A673 (cell line): ENCODE data around the gene CDHR2. TPM values are rescaled to one million over a fixed set of nuclear protein-coding genes. Genes with fewer than 3 reads are reported as not detected.
"Not testable (repeated sequence)": the region's sequence is repeated elsewhere in the genome, so short reads cannot be mapped to it uniquely, and the experiment has no call there.

ENCODE experiments used
- BruUV-seq: library from RNA; stranded (reverse); fragments of 400-500 nt; replicated peaks from 2 replicates; lab custom pipeline; 2021; lab: Mats Ljungman, UMichigan
- CTCF ChIA-PET: fragments of 300-600 bp; sonication (Branson Sonifier 250); formaldehyde crosslinking; loops from one replicate; lab custom pipeline; 2022; ENCODE audit warnings: antibody characterized with exemption; lab: Charles Lee
- POLR2A ChIA-PET: fragments of 300-600 bp; sonication (Branson Sonifier 250); formaldehyde crosslinking; loops from one replicate; lab custom pipeline; 2022; ENCODE audit warnings: antibody characterized with exemption; ENCODE audit not compliant: low non-redundant PET; lab: Charles Lee
- DNase-seq: peaks from one replicate; pipeline ENCODE4 v3.0.0-alpha.2; 2015; ENCODE audit warnings: low spot score
- H3K27ac ChIP-seq: fragments of 200-600 bp; sonication (generic); 2 replicates; pipeline ENCODE4 v1.5.1; 2016; ENCODE audit warnings: mixed run types, low read depth, mild to moderate bottlenecking, mixed read lengths, antibody characterized with exemption, low read length; ENCODE audit not compliant: poor library complexity, severe bottlenecking
- H3K27me3 ChIP-seq: fragments of 200-600 bp; sonication (generic); replicated peaks from 2 replicates; pipeline ENCODE4 v1.6.1; 2017; ENCODE audit warnings: mixed run types, low read depth, mild to moderate bottlenecking, mixed read lengths, antibody characterized with exemption, low read length; ENCODE audit not compliant: insufficient read depth, poor library complexity
- H3K36me3 ChIP-seq: fragments of 200-600 bp; sonication (generic); 2 replicates; pipeline ENCODE4 v1.6.1; 2016; ENCODE audit warnings: mixed run types, mild to moderate bottlenecking, mixed read lengths, antibody characterized with exemption, low read length; ENCODE audit not compliant: insufficient read depth, poor library complexity, severe bottlenecking
- H3K4me1 ChIP-seq: fragments of 200-600 bp; sonication (generic); 2 replicates; pipeline ENCODE4 v1.6.1; 2017; ENCODE audit warnings: mixed run types, mild to moderate bottlenecking, mixed read lengths, antibody characterized with exemption, low read length; ENCODE audit not compliant: insufficient read depth, poor library complexity, severe bottlenecking
- H3K4me3 ChIP-seq: fragments of 200-600 bp; sonication (generic); 2 replicates; pipeline ENCODE4 v1.5.1; 2016; ENCODE audit warnings: low read depth, mixed run types, mild to moderate bottlenecking, mixed read lengths, low read length; ENCODE audit not compliant: poor library complexity, severe bottlenecking
- H3K9me3 ChIP-seq: fragments of 200-600 bp; sonication (generic); 2 replicates; pipeline ENCODE4 v1.6.1; 2016; ENCODE audit warnings: mixed run types, low read depth, mild to moderate bottlenecking, mixed read lengths, antibody characterized with exemption, low read length; ENCODE audit not compliant: poor library complexity, severe bottlenecking
- EZH2 ChIP-seq: fragments of 200-600 bp; sonication (generic); IDR thresholded peaks from 2 replicates; pipeline ENCODE4 v1.6.1; 2017; ENCODE audit warnings: borderline replicate concordance, low read depth, mild to moderate bottlenecking, mixed read lengths, antibody characterized with exemption, low read length; ENCODE audit not compliant: poor library complexity, severe bottlenecking
- intact Hi-C: fragments of 100-400 bp; cut with micrococcal nuclease; formaldehyde crosslinking; loops from one replicate; pipeline ENCODE4 v1.10.0; 2022; ENCODE audit not compliant: unreplicated experiment
- total RNA-seq: library from RNA; stranded (reverse); gene quantifications from 2 replicates; pipeline ENCODE4 v1.2.3, GENCODE V29; 2021
- TF ChIP-seq, protein P1 (sequence below): fragments of 300-800, 200-600 bp; sonication (generic); conservative IDR thresholded peaks from 2 replicates; pipeline ENCODE4 v1.5.1; 2017; ENCODE audit warnings: low read depth, mild to moderate bottlenecking, antibody characterized with exemption, low read length, moderate library complexity, mixed read lengths

Gene CDHR2
- total RNA-seq, 1 experiment from 2014 or later, result not detected

GRCh38 chr5:176596069-176596644, 47.0 kb downstream of the CDHR2 start:
- Histone ChIP-seq H3K9me3 (no peaks in the 10 kb centered on the region), H3K4me1 (no peaks in the 10 kb centered on the region), H3K27ac (no peak overlapping the region), H3K36me3 (no peaks in the 10 kb centered on the region), H3K4me3 (no peak overlapping the region), H3K27me3 (no peaks in the 10 kb centered on the region)
- ChIA-PET CTCF (no interaction called here), POLR2A (no interaction called here)
- TF ChIP-seq, protein P1, sequence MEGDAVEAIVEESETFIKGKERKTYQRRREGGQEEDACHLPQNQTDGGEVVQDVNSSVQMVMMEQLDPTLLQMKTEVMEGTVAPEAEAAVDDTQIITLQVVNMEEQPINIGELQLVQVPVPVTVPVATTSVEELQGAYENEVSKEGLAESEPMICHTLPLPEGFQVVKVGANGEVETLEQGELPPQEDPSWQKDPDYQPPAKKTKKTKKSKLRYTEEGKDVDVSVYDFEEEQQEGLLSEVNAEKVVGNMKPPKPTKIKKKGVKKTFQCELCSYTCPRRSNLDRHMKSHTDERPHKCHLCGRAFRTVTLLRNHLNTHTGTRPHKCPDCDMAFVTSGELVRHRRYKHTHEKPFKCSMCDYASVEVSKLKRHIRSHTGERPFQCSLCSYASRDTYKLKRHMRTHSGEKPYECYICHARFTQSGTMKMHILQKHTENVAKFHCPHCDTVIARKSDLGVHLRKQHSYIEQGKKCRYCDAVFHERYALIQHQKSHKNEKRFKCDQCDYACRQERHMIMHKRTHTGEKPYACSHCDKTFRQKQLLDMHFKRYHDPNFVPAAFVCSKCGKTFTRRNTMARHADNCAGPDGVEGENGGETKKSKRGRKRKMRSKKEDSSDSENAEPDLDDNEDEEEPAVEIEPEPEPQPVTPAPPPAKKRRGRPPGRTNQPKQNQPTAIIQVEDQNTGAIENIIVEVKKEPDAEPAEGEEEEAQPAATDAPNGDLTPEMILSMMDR, result no peak
- no peak for TF ChIP-seq EZH2
- intact Hi-C loops, result no loop called here
- no peak for DNase-seq
- no TSS peak for BruUV-seq

DNA sequence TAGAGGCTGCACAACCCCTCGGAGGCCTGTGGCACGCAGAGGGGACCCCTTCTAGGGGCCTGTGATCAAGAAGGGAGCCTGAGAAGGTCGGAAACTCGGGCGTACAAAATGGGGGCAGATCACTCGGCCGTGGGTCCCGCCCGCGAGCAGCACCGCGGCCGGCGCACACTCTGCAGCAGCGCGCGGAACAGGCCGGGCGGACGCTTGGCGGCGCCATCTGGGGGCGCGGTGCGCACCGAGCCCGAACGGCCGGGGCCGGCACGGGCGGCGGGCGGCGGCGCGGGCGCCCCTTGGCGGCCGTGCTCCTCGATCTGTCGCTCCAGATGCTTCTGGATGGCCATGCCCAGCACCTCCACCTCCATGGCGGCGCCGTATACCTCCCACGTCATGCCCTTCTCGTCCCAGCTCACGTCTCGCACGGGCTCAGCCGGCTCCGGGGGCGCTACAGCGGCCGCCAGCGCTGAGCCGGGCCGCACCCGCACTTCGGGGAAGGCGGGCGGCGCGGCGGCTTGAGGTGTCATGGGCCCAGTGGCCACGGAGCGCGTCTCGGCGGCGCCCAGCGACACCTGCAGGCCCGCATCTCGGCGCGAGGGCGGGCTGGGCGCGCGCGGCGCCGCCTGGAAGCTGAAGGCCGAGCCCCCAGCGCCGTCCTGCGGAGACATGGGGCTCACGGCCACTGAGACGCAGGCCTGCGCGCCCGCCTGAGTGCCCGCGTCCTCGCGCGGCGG, 47.7 kb downstream of the CDHR2 start:
- BruUV-seq, result no TSS peak
- no peaks in the 10 kb centered on the region for H3K36me3 ChIP-seq
- no peaks in the 10 kb centered on the region for H3K9me3 ChIP-seq
- ChIA-PET POLR2A (no interaction called here), CTCF (no interaction called here)
- intact Hi-C loops, result no loop called here
- no peaks in the 10 kb centered on the region for H3K27me3 ChIP-seq
- no peak overlapping the region for H3K4me3 ChIP-seq
- no peak for TF ChIP-seq EZH2
- TF ChIP-seq, protein P1, result no peak
- no peaks in the 10 kb centered on the region for H3K4me1 ChIP-seq
- H3K27ac ChIP-seq, result no peak overlapping the region
- DNase-seq, result no peak

DNA sequence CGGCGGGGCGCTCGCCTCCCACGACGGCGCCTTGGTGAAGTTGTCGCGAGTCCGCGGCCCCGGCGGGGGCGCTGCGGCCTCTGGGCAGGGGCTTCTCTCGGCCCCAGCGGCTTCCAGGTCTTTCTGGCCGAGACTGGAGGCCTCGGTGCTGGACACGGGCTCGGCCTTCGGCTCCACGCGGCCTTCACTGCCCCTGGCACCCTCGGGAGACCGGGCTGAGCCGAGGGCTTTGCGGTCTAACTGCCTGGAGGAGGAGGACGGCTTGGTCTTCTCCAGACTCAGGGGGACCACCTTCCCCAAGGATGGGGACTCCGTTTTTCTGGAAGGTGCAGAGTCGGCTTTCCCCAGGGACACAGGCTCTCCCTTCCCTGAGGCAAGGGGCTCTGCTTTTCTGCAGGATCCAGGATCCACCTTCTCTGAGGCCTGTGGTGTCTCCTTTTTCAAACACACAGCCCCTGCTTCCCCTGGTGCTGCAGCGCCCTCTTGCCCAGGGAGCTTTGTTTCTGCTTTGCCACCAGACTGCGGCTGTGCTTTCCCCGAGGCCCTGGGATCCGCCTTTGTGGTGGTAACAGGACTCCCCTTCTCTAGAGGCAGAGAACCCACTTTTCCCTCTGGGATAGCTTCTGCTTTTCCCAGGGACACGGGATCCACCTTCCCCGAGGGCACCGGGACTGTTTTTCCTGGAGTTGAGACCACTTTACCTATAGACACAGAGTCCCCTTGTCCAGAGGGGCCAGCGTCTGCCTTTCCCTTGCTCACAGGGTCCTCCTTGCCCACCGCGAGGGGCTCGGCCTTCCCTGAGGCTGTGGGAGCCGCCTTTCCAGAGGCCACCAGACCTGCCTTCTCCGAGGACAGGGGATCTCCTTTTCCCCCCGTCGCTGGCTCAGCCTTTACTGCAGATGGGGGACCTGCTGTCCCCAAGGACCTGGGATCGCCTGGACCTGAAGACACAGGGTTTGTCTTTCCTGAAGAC, 48.6 kb downstream of the CDHR2 start:
- no peak for DNase-seq
- ChIA-PET POLR2A (no interaction called here), CTCF (no interaction called here)
- no peaks in the 10 kb centered on the region for H3K27me3 ChIP-seq
- H3K4me1 ChIP-seq, result no peaks in the 10 kb centered on the region
- H3K4me3 ChIP-seq, result no peak overlapping the region
- no TSS peak for BruUV-seq
- no peaks in the 10 kb centered on the region for H3K9me3 ChIP-seq
- no peaks in the 10 kb centered on the region for H3K36me3 ChIP-seq
- intact Hi-C loops, result no loop called here
- TF ChIP-seq, protein P1, result no peak
- H3K27ac ChIP-seq, result no peak overlapping the region

- POLR2A ChIA-PET, H3K4me3 ChIP-seq, DNase-seq, intact Hi-C loops, H3K27ac ChIP-seq, BruUV-seq, H3K36me3 ChIP-seq, H3K27me3 ChIP-seq, H3K9me3 ChIP-seq, CTCF ChIA-PET, H3K4me1 ChIP-seq: not testable (repeated sequence)
Observed at GRCh38 chr5:176599749-176600430, 50.7 kb downstream of the CDHR2 start.
